ENCODE data around the gene ZNF746. TPM values are rescaled to one million over a fixed set of nuclear protein-coding genes. Genes with fewer than 3 reads are reported as not detected.

Gene ZNF746
- total RNA-seq, 1 experiment from 2014 or later, result 17.1 TPM

DNA sequence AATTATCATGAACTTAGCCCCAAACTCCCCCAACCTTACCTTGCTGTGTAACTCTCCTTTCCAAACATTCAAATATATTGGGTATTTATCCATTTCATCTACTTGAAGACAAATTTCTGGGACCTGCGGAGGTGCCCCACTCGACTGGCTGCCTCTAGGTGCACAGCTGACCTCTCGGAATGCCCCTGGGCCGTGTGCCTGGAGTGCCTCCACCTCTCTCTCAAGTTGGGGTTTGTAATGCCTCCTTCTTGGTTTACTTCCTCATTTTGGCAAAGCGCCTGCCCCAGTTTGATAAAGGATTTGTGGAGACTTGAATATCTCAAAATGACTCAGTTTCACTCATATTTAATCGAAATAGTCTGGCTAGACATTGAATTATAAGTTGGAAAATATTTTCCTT is 53.3 kb downstream of the ZNF746 start (continued):
- TF ChIP-seq, protein P1, sequence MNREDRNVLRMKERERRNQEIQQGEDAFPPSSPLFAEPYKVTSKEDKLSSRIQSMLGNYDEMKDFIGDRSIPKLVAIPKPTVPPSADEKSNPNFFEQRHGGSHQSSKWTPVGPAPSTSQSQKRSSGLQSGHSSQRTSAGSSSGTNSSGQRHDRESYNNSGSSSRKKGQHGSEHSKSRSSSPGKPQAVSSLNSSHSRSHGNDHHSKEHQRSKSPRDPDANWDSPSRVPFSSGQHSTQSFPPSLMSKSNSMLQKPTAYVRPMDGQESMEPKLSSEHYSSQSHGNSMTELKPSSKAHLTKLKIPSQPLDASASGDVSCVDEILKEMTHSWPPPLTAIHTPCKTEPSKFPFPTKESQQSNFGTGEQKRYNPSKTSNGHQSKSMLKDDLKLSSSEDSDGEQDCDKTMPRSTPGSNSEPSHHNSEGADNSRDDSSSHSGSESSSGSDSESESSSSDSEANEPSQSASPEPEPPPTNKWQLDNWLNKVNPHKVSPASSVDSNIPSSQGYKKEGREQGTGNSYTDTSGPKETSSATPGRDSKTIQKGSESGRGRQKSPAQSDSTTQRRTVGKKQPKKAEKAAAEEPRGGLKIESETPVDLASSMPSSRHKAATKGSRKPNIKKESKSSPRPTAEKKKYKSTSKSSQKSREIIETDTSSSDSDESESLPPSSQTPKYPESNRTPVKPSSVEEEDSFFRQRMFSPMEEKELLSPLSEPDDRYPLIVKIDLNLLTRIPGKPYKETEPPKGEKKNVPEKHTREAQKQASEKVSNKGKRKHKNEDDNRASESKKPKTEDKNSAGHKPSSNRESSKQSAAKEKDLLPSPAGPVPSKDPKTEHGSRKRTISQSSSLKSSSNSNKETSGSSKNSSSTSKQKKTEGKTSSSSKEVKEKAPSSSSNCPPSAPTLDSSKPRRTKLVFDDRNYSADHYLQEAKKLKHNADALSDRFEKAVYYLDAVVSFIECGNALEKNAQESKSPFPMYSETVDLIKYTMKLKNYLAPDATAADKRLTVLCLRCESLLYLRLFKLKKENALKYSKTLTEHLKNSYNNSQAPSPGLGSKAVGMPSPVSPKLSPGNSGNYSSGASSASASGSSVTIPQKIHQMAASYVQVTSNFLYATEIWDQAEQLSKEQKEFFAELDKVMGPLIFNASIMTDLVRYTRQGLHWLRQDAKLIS (CRISPR knock-in tag; IDR thresholded peaks at IDR 0.05; ENCODE audit: borderline replicate concordance), result no peak
- TF ChIP-seq NFYB (CRISPR knock-in tag; conservative IDR thresholded peaks at IDR 0.05; ENCODE audit: low read depth) (no peak), GABPB1 (CRISPR knock-in tag; IDR thresholded peaks at IDR 0.05) (no peak), ZNF317 (CRISPR knock-in tag; IDR thresholded peaks at IDR 0.05; ENCODE audit: borderline replicate concordance, low read depth) (no peak), TEAD4 (CRISPR knock-in tag; IDR thresholded peaks at IDR 0.05) (no peak), ZBTB21 (CRISPR knock-in tag; IDR thresholded peaks at IDR 0.05; ENCODE audit: borderline replicate concordance) (no peak)
- TF ChIP-seq, protein P2, sequence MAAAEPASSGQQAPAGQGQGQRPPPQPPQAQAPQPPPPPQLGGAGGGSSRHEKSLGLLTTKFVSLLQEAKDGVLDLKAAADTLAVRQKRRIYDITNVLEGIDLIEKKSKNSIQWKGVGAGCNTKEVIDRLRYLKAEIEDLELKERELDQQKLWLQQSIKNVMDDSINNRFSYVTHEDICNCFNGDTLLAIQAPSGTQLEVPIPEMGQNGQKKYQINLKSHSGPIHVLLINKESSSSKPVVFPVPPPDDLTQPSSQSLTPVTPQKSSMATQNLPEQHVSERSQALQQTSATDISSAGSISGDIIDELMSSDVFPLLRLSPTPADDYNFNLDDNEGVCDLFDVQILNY (CRISPR knock-in tag; IDR thresholded peaks at IDR 0.05), result no peak
- TF ChIP-seq, protein P3, sequence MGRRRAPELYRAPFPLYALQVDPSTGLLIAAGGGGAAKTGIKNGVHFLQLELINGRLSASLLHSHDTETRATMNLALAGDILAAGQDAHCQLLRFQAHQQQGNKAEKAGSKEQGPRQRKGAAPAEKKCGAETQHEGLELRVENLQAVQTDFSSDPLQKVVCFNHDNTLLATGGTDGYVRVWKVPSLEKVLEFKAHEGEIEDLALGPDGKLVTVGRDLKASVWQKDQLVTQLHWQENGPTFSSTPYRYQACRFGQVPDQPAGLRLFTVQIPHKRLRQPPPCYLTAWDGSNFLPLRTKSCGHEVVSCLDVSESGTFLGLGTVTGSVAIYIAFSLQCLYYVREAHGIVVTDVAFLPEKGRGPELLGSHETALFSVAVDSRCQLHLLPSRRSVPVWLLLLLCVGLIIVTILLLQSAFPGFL (CRISPR knock-in tag; IDR thresholded peaks at IDR 0.05; ENCODE audit: borderline replicate concordance), result no peak
- TF ChIP-seq, protein P4, sequence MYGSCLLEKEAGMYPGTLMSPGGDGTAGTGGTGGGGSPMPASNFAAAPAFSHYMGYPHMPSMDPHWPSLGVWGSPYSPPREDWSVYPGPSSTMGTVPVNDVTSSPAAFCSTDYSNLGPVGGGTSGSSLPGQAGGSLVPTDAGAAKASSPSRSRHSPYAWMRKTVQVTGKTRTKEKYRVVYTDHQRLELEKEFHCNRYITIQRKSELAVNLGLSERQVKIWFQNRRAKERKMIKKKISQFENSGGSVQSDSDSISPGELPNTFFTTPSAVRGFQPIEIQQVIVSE (CRISPR knock-in tag; IDR thresholded peaks at IDR 0.05; ENCODE audit: borderline replicate concordance), result no peak

DNA sequence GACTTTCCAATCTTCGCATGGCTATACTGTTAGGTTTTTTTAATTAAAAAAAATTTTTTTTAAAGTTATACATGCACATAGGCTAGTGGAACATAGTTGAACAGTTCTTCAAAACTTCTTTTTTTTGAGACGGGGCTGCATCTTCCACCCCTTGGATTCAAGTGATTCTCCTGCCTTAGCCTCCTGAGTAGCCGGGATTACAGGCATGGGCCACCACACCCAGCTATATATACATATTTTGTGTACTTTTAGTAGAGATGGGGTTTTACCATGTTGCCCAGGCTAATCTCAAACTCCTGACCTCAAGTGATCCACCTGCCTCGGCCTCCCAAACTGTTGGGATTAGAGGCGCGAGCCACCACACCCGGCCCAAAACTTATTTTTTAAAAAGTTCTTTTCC is 54.1 kb downstream of the ZNF746 start:
- ChIA-PET POLR2A (no interaction called here), CTCF (no interaction called here)
- ATAC-seq (no peak), DNase-seq (ENCODE audit: low spot score) (no peak)
- Mint-ChIP-seq H3K9me3 (no peaks in the 10 kb centered on the region), H3K27me3 (ENCODE audit: low read depth) (no peaks in the 10 kb centered on the region), H3K27ac (no peak overlapping the region), H3K4me1 (no peaks in the 10 kb centered on the region), H3K4me3 (no peak overlapping the region), H3K36me3 (no peaks in the 10 kb centered on the region)
- TF ChIP-seq NFYB (CRISPR knock-in tag; conservative IDR thresholded peaks at IDR 0.05; ENCODE audit: low read depth), result no peak
- TF ChIP-seq ATF1 (CRISPR knock-in tag; IDR thresholded peaks at IDR 0.05), result no peak
- TF ChIP-seq CBFB (CRISPR knock-in tag; IDR thresholded peaks at IDR 0.05; ENCODE audit: low read depth), result no peak
- TF ChIP-seq, protein P5, sequence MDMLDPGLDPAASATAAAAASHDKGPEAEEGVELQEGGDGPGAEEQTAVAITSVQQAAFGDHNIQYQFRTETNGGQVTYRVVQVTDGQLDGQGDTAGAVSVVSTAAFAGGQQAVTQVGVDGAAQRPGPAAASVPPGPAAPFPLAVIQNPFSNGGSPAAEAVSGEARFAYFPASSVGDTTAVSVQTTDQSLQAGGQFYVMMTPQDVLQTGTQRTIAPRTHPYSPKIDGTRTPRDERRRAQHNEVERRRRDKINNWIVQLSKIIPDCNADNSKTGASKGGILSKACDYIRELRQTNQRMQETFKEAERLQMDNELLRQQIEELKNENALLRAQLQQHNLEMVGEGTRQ (CRISPR knock-in tag; IDR thresholded peaks at IDR 0.05), result no peak
- TF ChIP-seq, protein P6, sequence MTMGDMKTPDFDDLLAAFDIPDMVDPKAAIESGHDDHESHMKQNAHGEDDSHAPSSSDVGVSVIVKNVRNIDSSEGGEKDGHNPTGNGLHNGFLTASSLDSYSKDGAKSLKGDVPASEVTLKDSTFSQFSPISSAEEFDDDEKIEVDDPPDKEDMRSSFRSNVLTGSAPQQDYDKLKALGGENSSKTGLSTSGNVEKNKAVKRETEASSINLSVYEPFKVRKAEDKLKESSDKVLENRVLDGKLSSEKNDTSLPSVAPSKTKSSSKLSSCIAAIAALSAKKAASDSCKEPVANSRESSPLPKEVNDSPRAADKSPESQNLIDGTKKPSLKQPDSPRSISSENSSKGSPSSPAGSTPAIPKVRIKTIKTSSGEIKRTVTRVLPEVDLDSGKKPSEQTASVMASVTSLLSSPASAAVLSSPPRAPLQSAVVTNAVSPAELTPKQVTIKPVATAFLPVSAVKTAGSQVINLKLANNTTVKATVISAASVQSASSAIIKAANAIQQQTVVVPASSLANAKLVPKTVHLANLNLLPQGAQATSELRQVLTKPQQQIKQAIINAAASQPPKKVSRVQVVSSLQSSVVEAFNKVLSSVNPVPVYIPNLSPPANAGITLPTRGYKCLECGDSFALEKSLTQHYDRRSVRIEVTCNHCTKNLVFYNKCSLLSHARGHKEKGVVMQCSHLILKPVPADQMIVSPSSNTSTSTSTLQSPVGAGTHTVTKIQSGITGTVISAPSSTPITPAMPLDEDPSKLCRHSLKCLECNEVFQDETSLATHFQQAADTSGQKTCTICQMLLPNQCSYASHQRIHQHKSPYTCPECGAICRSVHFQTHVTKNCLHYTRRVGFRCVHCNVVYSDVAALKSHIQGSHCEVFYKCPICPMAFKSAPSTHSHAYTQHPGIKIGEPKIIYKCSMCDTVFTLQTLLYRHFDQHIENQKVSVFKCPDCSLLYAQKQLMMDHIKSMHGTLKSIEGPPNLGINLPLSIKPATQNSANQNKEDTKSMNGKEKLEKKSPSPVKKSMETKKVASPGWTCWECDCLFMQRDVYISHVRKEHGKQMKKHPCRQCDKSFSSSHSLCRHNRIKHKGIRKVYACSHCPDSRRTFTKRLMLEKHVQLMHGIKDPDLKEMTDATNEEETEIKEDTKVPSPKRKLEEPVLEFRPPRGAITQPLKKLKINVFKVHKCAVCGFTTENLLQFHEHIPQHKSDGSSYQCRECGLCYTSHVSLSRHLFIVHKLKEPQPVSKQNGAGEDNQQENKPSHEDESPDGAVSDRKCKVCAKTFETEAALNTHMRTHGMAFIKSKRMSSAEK (CRISPR knock-in tag; IDR thresholded peaks at IDR 0.05; ENCODE audit: borderline replicate concordance), result no peak
- TF ChIP-seq, protein P7, sequence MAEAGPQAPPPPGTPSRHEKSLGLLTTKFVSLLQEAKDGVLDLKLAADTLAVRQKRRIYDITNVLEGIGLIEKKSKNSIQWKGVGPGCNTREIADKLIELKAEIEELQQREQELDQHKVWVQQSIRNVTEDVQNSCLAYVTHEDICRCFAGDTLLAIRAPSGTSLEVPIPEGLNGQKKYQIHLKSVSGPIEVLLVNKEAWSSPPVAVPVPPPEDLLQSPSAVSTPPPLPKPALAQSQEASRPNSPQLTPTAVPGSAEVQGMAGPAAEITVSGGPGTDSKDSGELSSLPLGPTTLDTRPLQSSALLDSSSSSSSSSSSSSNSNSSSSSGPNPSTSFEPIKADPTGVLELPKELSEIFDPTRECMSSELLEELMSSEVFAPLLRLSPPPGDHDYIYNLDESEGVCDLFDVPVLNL (CRISPR knock-in tag; IDR thresholded peaks at IDR 0.05; ENCODE audit: borderline replicate concordance, low read depth), result no peak
- TF ChIP-seq OVOL2 (CRISPR knock-in tag; IDR thresholded peaks at IDR 0.05; ENCODE audit: borderline replicate concordance), result no peak
- no peak for TF ChIP-seq NR2C2 (CRISPR knock-in tag; IDR thresholded peaks at IDR 0.05)
- TF ChIP-seq RELA (CRISPR knock-in tag; IDR thresholded peaks at IDR 0.05; ENCODE audit: borderline replicate concordance), result no peak
- TF ChIP-seq, protein P3 (CRISPR knock-in tag; IDR thresholded peaks at IDR 0.05; ENCODE audit: borderline replicate concordance), result no peak
- TF ChIP-seq ZNF423 (CRISPR knock-in tag; IDR thresholded peaks at IDR 0.05), result no peak
- TF ChIP-seq FOXP1 (CRISPR knock-in tag; IDR thresholded peaks at IDR 0.05; ENCODE audit: borderline replicate concordance), result no peak
- TF ChIP-seq TEAD4 (CRISPR knock-in tag; IDR thresholded peaks at IDR 0.05), result no peak
